Duodenal mucosa (tissue), 2 donors: Measurements from ENCODE around the gene FCHO1.
"Not testable (repeated sequence)": the region's sequence is repeated elsewhere in the genome, so short reads cannot be mapped to it uniquely, and the experiment has no call there.

Experiments used
- H3K27ac ChIP-seq: one replicate; pipeline ENCODE4 v1.7.0; 2013; ENCODE audit warnings: low read depth, low read length
- H3K27me3 ChIP-seq, 2 donors: one replicate each; pipeline ENCODE4 v1.7.0; 2013; ENCODE audit warnings: low read length in 2 of 2, control low read depth in 1 of 2; ENCODE audit not compliant: insufficient read depth in 2 of 2, control insufficient read depth in 1 of 2
- H3K36me3 ChIP-seq, 2 donors: one replicate each; pipeline ENCODE4 v1.7.0; 2013; ENCODE audit warnings: low read length in 2 of 2, control low read depth in 1 of 2; ENCODE audit not compliant: insufficient read depth in 2 of 2, control insufficient read depth in 1 of 2
- H3K4me1 ChIP-seq, 2 donors: one replicate each; pipeline ENCODE4 v1.7.0; 2013; ENCODE audit warnings: low read length in 2 of 2, control low read depth in 1 of 2; ENCODE audit not compliant: insufficient read depth in 2 of 2, control insufficient read depth in 1 of 2
- H3K4me3 ChIP-seq, 2 donors: one replicate each; pipeline ENCODE4 v1.7.0; 2013; ENCODE audit warnings: low read length in 2 of 2, low read depth in 1 of 2
- H3K9ac ChIP-seq, 2 donors: one replicate each; pipeline ENCODE4 v1.7.0; 2013; ENCODE audit warnings: low read length in 2 of 2, low read depth in 1 of 2
- H3K9me3 ChIP-seq, 2 donors: one replicate each; pipeline ENCODE4 v1.7.0; 2013; ENCODE audit warnings: low read length in 2 of 2, control low read depth in 1 of 2; ENCODE audit not compliant: control insufficient read depth in 1 of 2

The FCHO1 gene

GRCh38 chr19:17777840-17778239 is 26.6 kb downstream of the FCHO1 start:
- not testable (repeated sequence) for H3K9ac ChIP-seq, H3K27ac ChIP-seq, H3K9me3 ChIP-seq, H3K4me3 ChIP-seq, H3K36me3 ChIP-seq, H3K27me3 ChIP-seq
- H3K4me1 ChIP-seq = peaks cover 11 to 13% of the 10 kb centered on the region in 2 donors

DNA sequence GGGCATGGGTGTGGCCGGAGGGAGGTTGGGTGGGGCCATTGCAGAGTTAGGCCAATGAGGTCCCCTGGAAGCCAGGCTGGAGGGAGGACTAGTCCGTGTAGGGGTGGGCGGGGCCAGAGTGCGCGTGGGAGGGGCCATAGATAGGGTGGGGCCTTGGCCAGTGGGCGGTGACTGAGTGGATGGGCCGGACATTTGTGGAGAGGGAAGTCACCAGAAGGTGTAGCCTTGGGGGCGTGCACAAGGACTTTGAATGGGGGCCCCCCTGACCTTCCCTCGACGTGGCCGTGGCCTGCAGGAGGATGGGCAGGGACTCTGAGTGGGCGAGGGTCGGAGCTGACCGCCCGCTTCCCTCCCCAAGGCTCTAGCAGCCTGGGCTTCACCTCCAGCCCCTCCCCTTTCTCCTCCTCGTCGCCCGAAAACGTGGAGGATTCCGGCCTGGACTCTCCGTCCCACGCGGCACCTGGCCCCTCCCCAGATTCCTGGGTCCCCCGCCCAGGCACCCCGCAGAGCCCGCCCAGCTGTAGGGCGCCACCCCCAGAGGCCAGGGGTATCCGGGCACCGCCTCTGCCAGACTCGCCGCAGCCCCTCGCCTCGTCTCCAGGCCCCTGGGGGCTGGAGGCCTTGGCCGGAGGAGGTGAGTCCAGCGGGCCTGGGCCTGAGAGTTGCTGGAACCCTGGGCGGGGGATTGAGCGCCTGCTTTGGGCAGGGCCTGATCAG is 27.1 kb downstream of the FCHO1 start:
- H3K27ac ChIP-seq = no peak overlapping the region
- peaks cover 11 to 13% of the 10 kb centered on the region in 2 donors for H3K4me1 ChIP-seq
- H3K36me3 ChIP-seq = no peaks in the 10 kb centered on the region
- H3K9ac ChIP-seq = no peak overlapping the region
- no peaks in the 10 kb centered on the region for H3K27me3 ChIP-seq
- H3K9me3 ChIP-seq = no peaks in the 10 kb centered on the region
- peak overlapping the region; percentile 32 to 47 for H3K4me3 ChIP-seq

GRCh38 chr19:17778968-17779929 is 28.0 kb downstream of the FCHO1 start:
- Histone ChIP-seq H3K27ac (no peak overlapping the region), H3K4me1 (peaks cover 13 to 14% of the 10 kb centered on the region in 2 donors), H3K27me3 (no peaks in the 10 kb centered on the region), H3K4me3 (peak overlapping the region in 1 of 2 donors; percentile 47), H3K36me3 (no peaks in the 10 kb centered on the region), H3K9me3 (no peaks in the 10 kb centered on the region), H3K9ac (no peak overlapping the region)

GRCh38 chr19:17780781-17781180 is 29.5 kb downstream of the FCHO1 start:
- H3K4me3 ChIP-seq = no peak overlapping the region
- no peak overlapping the region for H3K9ac ChIP-seq
- no peaks in the 10 kb centered on the region for H3K27me3 ChIP-seq
- H3K9me3 ChIP-seq = no peaks in the 10 kb centered on the region
- peaks cover 13 to 15% of the 10 kb centered on the region in 2 donors for H3K4me1 ChIP-seq
- no peak overlapping the region for H3K27ac ChIP-seq
- H3K36me3 ChIP-seq = no peaks in the 10 kb centered on the region

GRCh38 chr19:17783721-17784120 is 32.4 kb downstream of the FCHO1 start:
- peaks cover 8 to 10% of the 10 kb centered on the region in 2 donors for H3K4me1 ChIP-seq

GRCh38 chr19:17784201-17785008 is 33.1 kb downstream of the FCHO1 start:
- Histone ChIP-seq H3K27ac (no peak overlapping the region), H3K4me3 (peak overlapping the region in 1 of 2 donors; percentile 41), H3K4me1 (peaks cover 4 to 5% of the 10 kb centered on the region in 2 donors), H3K36me3 (no peaks in the 10 kb centered on the region), H3K9me3 (no peaks in the 10 kb centered on the region), H3K9ac (no peak overlapping the region), H3K27me3 (no peaks in the 10 kb centered on the region)

More at GRCh38 chr19:17783721-17784120, 32.4 kb downstream of the FCHO1 start:
- not testable (repeated sequence) for H3K27me3 ChIP-seq, H3K4me3 ChIP-seq, H3K9me3 ChIP-seq, H3K27ac ChIP-seq, H3K36me3 ChIP-seq, H3K9ac ChIP-seq

DNA sequence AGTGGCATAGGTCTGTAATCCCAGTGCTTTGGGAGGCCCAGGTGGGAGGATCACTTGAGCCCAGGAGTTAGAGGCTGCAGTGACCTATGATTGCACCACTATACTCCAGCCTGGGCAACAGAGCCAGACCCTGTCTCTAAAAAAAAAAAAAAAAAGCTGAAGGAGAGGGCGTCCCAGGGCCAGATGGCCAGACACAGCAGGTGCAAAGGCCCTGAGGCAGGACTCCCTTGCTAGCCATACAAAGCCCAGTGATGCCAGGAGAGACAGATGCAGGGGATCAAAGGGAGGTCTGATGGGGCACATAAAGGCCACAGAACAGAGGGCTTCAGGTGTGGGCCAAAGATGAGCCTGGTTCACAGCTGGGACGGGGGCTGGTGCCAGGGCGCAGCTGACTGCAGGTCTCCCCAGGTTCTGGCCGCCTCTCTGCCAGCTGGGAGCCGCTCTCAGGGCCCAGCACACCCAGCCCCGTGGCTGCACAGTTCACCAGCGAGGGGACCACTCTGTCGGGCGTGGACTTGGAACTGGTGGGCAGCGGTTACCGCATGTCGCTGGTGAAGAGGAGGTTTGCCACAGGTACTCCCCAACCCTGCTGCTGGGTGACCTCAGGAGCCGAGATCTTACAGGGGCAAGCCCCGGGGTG is 36.1 kb downstream of the FCHO1 start:
- Histone ChIP-seq H3K27me3 (no peaks in the 10 kb centered on the region), H3K4me3 (no peak overlapping the region), H3K9me3 (no peaks in the 10 kb centered on the region), H3K4me1 (peaks cover 12 to 22% of the 10 kb centered on the region in 2 donors), H3K9ac (no peak overlapping the region), H3K27ac (no peak overlapping the region), H3K36me3 (no peaks in the 10 kb centered on the region)

DNA sequence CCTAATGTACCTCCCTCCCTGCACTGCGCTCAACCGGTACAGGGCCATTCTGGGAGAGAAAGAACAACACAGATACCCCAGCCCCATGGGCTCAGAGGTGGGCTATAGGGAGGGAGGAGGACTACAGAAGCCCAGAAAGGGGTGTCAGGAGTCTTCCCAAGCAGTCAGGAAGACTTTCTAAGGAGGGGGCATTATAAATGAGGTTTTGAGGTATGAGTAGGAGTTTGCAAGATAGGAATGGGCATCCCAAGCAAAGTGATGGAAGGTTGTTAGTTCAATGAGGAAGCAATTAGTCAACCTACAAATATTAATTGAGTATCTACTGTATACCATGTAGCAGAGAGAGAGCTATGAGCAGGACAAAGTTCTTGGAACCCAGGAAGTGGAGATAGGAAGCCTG is 37.4 kb downstream of the FCHO1 start:
- Histone ChIP-seq H3K9ac (no peak overlapping the region), H3K4me1 (peaks cover 12 to 26% of the 10 kb centered on the region in 2 donors), H3K4me3 (no peak overlapping the region), H3K9me3 (no peaks in the 10 kb centered on the region), H3K27me3 (no peaks in the 10 kb centered on the region), H3K36me3 (no peaks in the 10 kb centered on the region), H3K27ac (no peak overlapping the region)

GRCh38 chr19:17790059-17790780 is 38.9 kb downstream of the FCHO1 start:
- Histone ChIP-seq H3K4me1 (peaks cover 12 to 25% of the 10 kb centered on the region in 2 donors), H3K4me3 (no peak overlapping the region), H3K27ac (no peak overlapping the region), H3K27me3 (peaks cover 0 to 7% of the 10 kb centered on the region in 2 donors), H3K36me3 (no peaks in the 10 kb centered on the region), H3K9me3 (no peaks in the 10 kb centered on the region), H3K9ac (no peak overlapping the region)
